ENCODE measurements around the gene MRPL53. TPM values are rescaled to one million over a fixed set of nuclear protein-coding genes. Genes with fewer than 3 reads are reported as not detected.
A peak's percentile ranks its signal among the peaks of the same experiment; 100 is the strongest.

MRPL53 gene
- total and polyA plus RNA-seq, 2 of the 13 experiments (the other 11 are each of a cell fraction or from before 2014, with no cell fraction given): 34.3 to 51.9 TPM

DNA sequence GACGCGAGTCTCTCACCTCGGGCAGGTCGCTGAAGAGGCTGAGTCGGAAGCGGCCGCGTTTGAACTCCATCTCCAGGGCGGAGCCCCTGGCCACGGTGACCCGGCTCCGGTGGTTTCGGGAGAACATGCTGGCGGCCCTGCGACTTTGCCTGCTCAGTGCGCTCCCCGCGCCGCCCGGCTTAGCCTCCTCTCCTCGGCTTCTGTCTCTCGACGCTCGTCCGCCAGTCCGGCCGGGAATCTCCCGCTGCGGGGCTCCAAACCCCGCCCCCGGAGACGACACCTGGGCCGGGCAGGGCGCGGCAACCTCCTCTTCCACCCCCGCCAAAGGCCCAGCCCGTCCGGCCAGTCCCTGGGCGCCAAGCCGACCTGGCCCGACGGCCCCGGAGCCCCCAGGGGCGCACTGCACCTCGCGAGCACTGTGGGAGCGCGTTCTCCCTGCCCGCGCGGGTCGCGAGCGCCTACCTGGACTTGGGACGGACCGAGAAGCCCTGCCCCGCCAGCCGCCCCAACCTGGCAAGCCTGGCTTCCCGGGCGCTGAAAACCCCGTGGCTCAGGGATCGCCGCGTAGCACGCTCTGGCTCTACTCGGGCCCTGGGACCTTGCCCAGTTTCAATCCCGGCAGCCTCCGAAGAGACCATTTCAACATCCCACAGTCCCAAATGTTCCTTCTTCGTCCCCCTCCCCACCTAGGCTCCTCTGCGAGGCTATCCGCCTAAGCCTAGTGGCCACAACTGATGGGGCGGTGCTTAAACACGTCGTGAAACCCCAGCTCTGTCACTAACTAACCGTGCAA lies 30.6 kb downstream of the MRPL53 start, which contains the start of gene RTKN:
Gene RTKN (minus strand): TSS at position 248 of the 793 bp plus-strand sequence. CDS start 121 bp downstream, at position 127.
- peaks cover 34% of the 10 kb centered on the region for H4K20me1 ChIP-seq (ENCODE audit: insufficient read depth, low read length)
- ChIA-PET POLR2A (interaction anchor here (0.9 to 11.6 kb wide), 20 partner anchors 12 to 264 kb away, joined by 3 to 342 read pairs (median 10); partner anchors contain the start of genes AUP1, C2orf81, CCDC142 and DQX1), CTCF (ENCODE audit: low intra/inter-chr PET ratio, low total read pairs) (no interaction called here)
- H3K9ac ChIP-seq (ENCODE audit: insufficient read depth, low read depth, low read length): peak within 1 kb of the TSS; percentile 91
- peaks cover 68% of the 10 kb centered on the region for H3K4me1 ChIP-seq (ENCODE audit: insufficient read depth, low read length)
- peak; percentile 70 for ATAC-seq
- under 1% methylated on average over 51 of the region's 75 CpGs for WGBS (ENCODE audit: low lambda C conversion rate)
- peak within 1 kb of the TSS; percentile 76 to 94 (median 93) for H3K4me3 ChIP-seq (replicated peaks in 1 of 3; ENCODE audit: insufficient read depth in 1 of 3, low read depth in 2 of 3, low read length in 3 of 3)
- peaks cover 51% of the 10 kb centered on the region for H3K79me2 ChIP-seq (ENCODE audit: insufficient read depth, low read length)
- no peak within 1 kb of the TSS for H2AFZ ChIP-seq (ENCODE audit: low read length)
- H3K9me3 ChIP-seq (ENCODE audit: low read length): no peaks in the 10 kb centered on the region
- in situ Hi-C loops (cut with HindIII; ENCODE audit: extremely low pct_ligation_motif_present, low pct_unique_long_range_greater_than_20kb) (no loop called here), intact Hi-C loops (cut with micrococcal nuclease; ENCODE audit: unreplicated experiment) (loop anchor here (1.0 to 2.0 kb wide), 2 partner anchors 17 to 59 kb away; no protein-coding TSS in a partner anchor)
- H3K36me3 ChIP-seq (replicated peaks in 1 of 2; ENCODE audit: control insufficient read depth in 1 of 2, insufficient read depth in 2 of 2, low read length in 2 of 2): peaks cover 14 to 28% of the 10 kb centered on the region in 2 experiments
- no peaks in the 10 kb centered on the region; a peak in 1 of 5 replicates for H3K27me3 ChIP-seq (ENCODE audit: control insufficient read depth in 1 of 2, insufficient read depth in 2 of 2, low read length in 2 of 2)
- TSS peak; percentile 67 for BruUV-seq (replicated peaks)
- H3K4me2 ChIP-seq (ENCODE audit: low read depth, low read length): peak within 1 kb of the TSS; percentile 95
- DNase-seq (ENCODE audit: low spot score): peak; percentile 96
- FAIRE-seq: peak; percentile 90
- H3K27ac ChIP-seq (ENCODE audit: extremely low read length, insufficient read depth, low read length): peak within 1 kb of the TSS; percentile 91
- TF ChIP-seq SP5 (CRISPR knock-in tag; IDR thresholded peaks at IDR 0.05; ENCODE audit: borderline replicate concordance, low read depth) (peak; percentile 79), ZNF572 (CRISPR knock-in tag; IDR thresholded peaks at IDR 0.05) (no peak; the same call in 1 of the 2 replicates), RAD21 (CRISPR knock-in tag; IDR thresholded peaks at IDR 0.05) (0 out of 2 replicates have a peak, but pooled peaks have one; percentile 23), HIVEP1 (CRISPR knock-in tag; IDR thresholded peaks at IDR 0.05) (peak; percentile 85), CAMTA2 (CRISPR knock-in tag; IDR thresholded peaks at IDR 0.05; ENCODE audit: borderline replicate concordance) (peak; percentile 88; the same call in 1 of the 2 replicates), MED13 (CRISPR knock-in tag; IDR thresholded peaks at IDR 0.05) (peak; percentile 84; the same call in 1 of the 2 replicates), NR2C2 (CRISPR knock-in tag; IDR thresholded peaks at IDR 0.05; ENCODE audit: borderline replicate concordance) (no peak; the same call in none of the 2 replicates), HMG20A (CRISPR knock-in tag; IDR thresholded peaks at IDR 0.05; ENCODE audit: borderline replicate concordance) (no peak; the same call in 1 of the 2 replicates), EZH2 (conservative IDR thresholded peaks at IDR 0.05; ENCODE audit: low read depth, low read length) (no peak), ZBTB7B (CRISPR knock-in tag; IDR thresholded peaks at IDR 0.05) (peak; percentile 76; the same call in 1 of the 2 replicates), ZNF747 (CRISPR knock-in tag; IDR thresholded peaks at IDR 0.05; ENCODE audit: borderline replicate concordance) (peak; percentile 53; the same call in 1 of the 2 replicates), NCOR1 (IDR thresholded peaks at IDR 0.05; ENCODE audit: borderline replicate concordance, low read length) (no peak; the same call in 1 of the 2 replicates), ZBTB1 (CRISPR knock-in tag; IDR thresholded peaks at IDR 0.05; ENCODE audit: borderline replicate concordance) (no peak), ERF (CRISPR knock-in tag; IDR thresholded peaks at IDR 0.05) (peak; percentile 81; the same call in 1 of the 2 replicates), RBM39 (IDR thresholded peaks at IDR 0.05; ENCODE audit: low read depth, low read length, poor library complexity, severe bottlenecking) (peak; percentile 70), ZBTB8A (CRISPR knock-in tag; IDR thresholded peaks at IDR 0.05; ENCODE audit: borderline replicate concordance, low read depth) (no peak)
- TF ChIP-seq, protein P1, sequence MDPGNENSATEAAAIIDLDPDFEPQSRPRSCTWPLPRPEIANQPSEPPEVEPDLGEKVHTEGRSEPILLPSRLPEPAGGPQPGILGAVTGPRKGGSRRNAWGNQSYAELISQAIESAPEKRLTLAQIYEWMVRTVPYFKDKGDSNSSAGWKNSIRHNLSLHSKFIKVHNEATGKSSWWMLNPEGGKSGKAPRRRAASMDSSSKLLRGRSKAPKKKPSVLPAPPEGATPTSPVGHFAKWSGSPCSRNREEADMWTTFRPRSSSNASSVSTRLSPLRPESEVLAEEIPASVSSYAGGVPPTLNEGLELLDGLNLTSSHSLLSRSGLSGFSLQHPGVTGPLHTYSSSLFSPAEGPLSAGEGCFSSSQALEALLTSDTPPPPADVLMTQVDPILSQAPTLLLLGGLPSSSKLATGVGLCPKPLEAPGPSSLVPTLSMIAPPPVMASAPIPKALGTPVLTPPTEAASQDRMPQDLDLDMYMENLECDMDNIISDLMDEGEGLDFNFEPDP (CRISPR knock-in tag; conservative IDR thresholded peaks at IDR 0.05): 0 out of 2 replicates have a peak, but pooled peaks have one; percentile 99
- TF ChIP-seq, protein P2, sequence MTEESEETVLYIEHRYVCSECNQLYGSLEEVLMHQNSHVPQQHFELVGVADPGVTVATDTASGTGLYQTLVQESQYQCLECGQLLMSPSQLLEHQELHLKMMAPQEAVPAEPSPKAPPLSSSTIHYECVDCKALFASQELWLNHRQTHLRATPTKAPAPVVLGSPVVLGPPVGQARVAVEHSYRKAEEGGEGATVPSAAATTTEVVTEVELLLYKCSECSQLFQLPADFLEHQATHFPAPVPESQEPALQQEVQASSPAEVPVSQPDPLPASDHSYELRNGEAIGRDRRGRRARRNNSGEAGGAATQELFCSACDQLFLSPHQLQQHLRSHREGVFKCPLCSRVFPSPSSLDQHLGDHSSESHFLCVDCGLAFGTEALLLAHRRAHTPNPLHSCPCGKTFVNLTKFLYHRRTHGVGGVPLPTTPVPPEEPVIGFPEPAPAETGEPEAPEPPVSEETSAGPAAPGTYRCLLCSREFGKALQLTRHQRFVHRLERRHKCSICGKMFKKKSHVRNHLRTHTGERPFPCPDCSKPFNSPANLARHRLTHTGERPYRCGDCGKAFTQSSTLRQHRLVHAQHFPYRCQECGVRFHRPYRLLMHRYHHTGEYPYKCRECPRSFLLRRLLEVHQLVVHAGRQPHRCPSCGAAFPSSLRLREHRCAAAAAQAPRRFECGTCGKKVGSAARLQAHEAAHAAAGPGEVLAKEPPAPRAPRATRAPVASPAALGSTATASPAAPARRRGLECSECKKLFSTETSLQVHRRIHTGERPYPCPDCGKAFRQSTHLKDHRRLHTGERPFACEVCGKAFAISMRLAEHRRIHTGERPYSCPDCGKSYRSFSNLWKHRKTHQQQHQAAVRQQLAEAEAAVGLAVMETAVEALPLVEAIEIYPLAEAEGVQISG (CRISPR knock-in tag; IDR thresholded peaks at IDR 0.05): peak; percentile 86
- TF ChIP-seq, protein P3, sequence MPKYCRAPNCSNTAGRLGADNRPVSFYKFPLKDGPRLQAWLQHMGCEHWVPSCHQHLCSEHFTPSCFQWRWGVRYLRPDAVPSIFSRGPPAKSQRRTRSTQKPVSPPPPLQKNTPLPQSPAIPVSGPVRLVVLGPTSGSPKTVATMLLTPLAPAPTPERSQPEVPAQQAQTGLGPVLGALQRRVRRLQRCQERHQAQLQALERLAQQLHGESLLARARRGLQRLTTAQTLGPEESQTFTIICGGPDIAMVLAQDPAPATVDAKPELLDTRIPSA (CRISPR knock-in tag; IDR thresholded peaks at IDR 0.05; ENCODE audit: borderline replicate concordance): peak; percentile 67

All from HepG2 (cell line).